GM20000 (cell line): ENCODE data around the gene OR8B8.

Experiments used
- DNase-seq: peaks from one replicate; pipeline ENCODE4 v3.0.0; 2012; ENCODE audit warnings: low spot score
- CTCF ChIP-seq: IDR thresholded peaks from 2 replicates; pipeline ENCODE4 v1.5.1; 2012; ENCODE audit warnings: mild to moderate bottlenecking, control low read depth; ENCODE audit errors: extremely low read depth, missing control alignments

The OR8B8 gene

DNA sequence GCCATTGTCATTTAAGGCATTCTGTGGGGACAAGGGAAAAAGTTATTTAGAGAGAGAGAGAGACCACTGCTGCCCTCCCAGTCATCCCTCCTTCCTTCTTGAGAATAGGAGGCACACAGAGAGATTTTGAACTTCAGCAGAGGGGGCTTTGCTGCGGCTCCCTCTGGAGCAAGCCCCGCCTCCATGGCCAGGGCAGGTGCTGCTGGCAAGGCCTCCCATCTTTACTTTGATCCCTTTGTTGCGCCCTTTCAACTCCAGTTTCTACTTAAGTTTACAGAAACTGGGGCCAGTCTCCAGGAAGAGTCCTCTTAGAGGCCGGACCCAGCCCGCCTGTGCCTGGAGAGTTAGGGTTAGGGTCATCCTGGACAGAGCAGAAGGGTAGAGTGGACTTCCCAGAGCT, 4.4 kb downstream of the OR8B8 start:
- DNase-seq, result no peak
- no peak for TF ChIP-seq CTCF

- TF ChIP-seq CTCF, result no peak
- no peak for DNase-seq
These were observed 4.9 kb downstream of the OR8B8 start for GRCh38 chr11:124440608-124441007.

DNA sequence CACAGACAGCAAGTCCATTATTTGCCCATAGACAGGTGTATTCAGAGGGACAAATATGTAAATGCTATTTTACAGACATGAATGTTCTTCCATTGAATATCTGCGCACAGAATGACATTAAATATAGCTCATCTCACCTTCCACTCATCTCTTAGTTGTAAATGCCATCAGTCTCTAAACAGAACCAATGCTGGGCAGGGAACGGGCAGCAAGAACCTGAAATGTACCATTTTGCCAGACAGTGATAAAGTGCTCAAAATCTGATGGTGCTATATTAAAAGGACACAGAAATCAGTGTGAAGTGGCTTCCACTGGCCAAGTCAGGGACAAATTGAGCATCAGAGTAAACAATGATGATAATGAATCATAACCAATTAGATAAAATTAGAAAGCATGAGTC, 10.8 kb downstream of the OR8B8 start:
- TF ChIP-seq CTCF, result no peak
- no peak for DNase-seq

DNA sequence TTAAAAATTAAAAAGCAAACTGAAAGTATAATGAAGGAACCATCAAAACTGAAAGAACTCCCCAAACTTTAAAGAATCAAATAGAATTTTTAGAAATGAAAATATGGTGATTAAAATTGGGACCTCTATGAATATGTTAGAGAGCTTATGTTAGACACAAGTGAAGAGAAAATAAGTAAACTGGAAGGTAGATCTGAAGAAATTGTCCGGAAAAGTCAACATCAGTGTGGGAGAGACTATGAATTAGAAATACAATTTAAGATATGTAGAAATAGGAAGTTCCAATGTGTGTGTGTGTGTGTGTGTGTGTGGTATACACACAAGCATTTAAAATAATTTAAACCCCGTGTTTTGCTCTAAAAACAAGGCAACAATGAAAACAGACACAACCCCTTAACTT, 15.9 kb downstream of the OR8B8 start:
- DNase-seq, result no peak
- TF ChIP-seq CTCF, result no peak

- DNase-seq, result no peak
- no peak for TF ChIP-seq CTCF
These were observed 21.0 kb downstream of the OR8B8 start, which contains the start of gene OR8B4 for GRCh38 chr11:124424384-124424921. TSS of gene OR8B4 (minus strand) at chr11:124424871. CDS start at chr11:124424871, 0 bp downstream.

DNA sequence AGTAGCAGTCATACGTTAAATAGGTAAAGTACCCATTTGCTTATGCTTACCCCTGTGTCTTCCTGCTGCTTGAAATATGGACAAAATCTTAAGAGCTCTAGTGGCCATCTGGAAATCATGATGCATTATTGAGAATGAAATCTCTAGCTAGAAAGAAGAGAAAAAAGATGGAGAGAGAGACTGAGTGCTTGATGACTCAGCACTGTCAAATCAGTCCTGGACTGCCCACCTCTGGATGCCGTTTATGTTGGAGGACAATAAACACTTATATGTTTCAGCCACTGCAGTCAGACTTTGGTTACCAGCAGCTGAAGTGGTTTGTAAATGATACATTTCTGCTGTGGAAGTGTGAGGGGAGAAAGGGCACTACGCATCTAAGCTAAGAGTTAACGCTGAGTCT, 24.5 kb downstream of the OR8B8 start:
- DNase-seq, result no peak
- TF ChIP-seq CTCF, result no peak

- TF ChIP-seq CTCF, result peak; percentile 64
These were observed 30.1 kb downstream of the OR8B8 start for GRCh38 chr11:124415356-124415923.

More at GRCh38 chr11:124415356-124415923, 30.1 kb downstream of the OR8B8 start:
- DNase-seq, result peak; percentile 57
